ENCODE results near the gene GSK3B.
"Not testable (repeated sequence)": the region's sequence is repeated elsewhere in the genome, so short reads cannot be mapped to it uniquely, and the experiment has no call there.

- TF ChIP-seq CTCF (optimal IDR thresholded peaks at IDR 0.05 in 1 of 3, IDR thresholded peaks at IDR 0.05 in 1 of 3, conservative IDR thresholded peaks at IDR 0.05 in 1 of 3; ENCODE audit: extremely low read depth in 1 of 3, insufficient read depth in 2 of 3, low read length in 3 of 3); EZH2 (IDR thresholded peaks at IDR 0.05; ENCODE audit: low read length): not testable (repeated sequence)
These were observed 40.6 kb downstream of the GSK3B start for GRCh38 chr3:120053647-120054046.
